ENCODE results near the gene DAB1.

GRCh38 chr1:57065442-57065841 is 358.4 kb downstream of the DAB1 start:
- no peak for TF ChIP-seq YY1 (IDR thresholded peaks at IDR 0.05; ENCODE audit: insufficient read depth, insufficient read length)
- no peak for TF ChIP-seq SUZ12 (IDR thresholded peaks at IDR 0.05; ENCODE audit: extremely low read depth, insufficient read depth, insufficient read length)
- TF ChIP-seq ZNF274 (IDR thresholded peaks at IDR 0.05; ENCODE audit: low read depth, low read length), result no peak
